HFFc6 (cell line): ENCODE measurements around the gene DYNC1H1. TPM values are rescaled to one million over a fixed set of nuclear protein-coding genes. Genes with fewer than 3 reads are reported as not detected.

ENCODE experiments used
- DNase-seq: peaks from one replicate; pipeline ENCODE4 v3.0.0-alpha.2; 2018
- H3K27ac Mint-ChIP-seq: 2 replicates; pipeline ENCODE4 v1.8.0; 2020; ENCODE audit warnings: mild to moderate bottlenecking, mixed read lengths
- H3K27me3 Mint-ChIP-seq: 2 replicates; pipeline ENCODE4 v1.8.0; 2021; ENCODE audit warnings: mild to moderate bottlenecking, moderate library complexity, mixed read lengths; ENCODE audit not compliant: insufficient read depth
- H3K36me3 Mint-ChIP-seq: 2 replicates; pipeline ENCODE4 v1.8.0; 2021; ENCODE audit warnings: low read depth, mixed read lengths
- H3K4me1 Mint-ChIP-seq: 2 replicates; pipeline ENCODE4 v1.8.0; 2020; ENCODE audit warnings: low read depth, mixed read lengths
- H3K4me3 Mint-ChIP-seq: 2 replicates; pipeline ENCODE4 v1.8.0; 2020; ENCODE audit warnings: mild to moderate bottlenecking, moderate library complexity, mixed read lengths
- H3K9me3 Mint-ChIP-seq: 2 replicates; pipeline ENCODE4 v1.8.0; 2020; ENCODE audit warnings: mild to moderate bottlenecking, mixed read lengths
- CTCF ChIP-seq: fragments of 200-600 bp; sonication (generic); IDR thresholded peaks from 2 replicates; pipeline ENCODE4 v1.5.0; 2021; ENCODE audit warnings: antibody characterized with exemption, mild to moderate bottlenecking
- total RNA-seq, 6 experiments: library from RNA; stranded (reverse); fragmentation: NEBNext Ultra II Directional; extraction: Animal tissue kit (Norgen Biotek cat#: 25700); gene quantifications; 2 replicates in 1 of 6; 3 replicates in 5 of 6; pipeline ENCODE4 v1.2.3, GENCODE V29; 2021

DYNC1H1 gene
- total RNA-seq, 6 experiments from 2014 or later: 364 to 643 (median 408) TPM

GRCh38 chr14:102016420-102017090, 52.2 kb downstream of the DYNC1H1 start:
- H3K9me3 Mint-ChIP-seq: no peaks in the 10 kb centered on the region
- no peak for DNase-seq
- no peak overlapping the region for H3K4me3 Mint-ChIP-seq

GRCh38 chr14:102018251-102018650, 53.9 kb downstream of the DYNC1H1 start:
- H3K27ac Mint-ChIP-seq: peak overlapping the region; percentile 14; the same call in 1 of the 2 replicates
- H3K27me3 Mint-ChIP-seq: peaks cover 24% of the 10 kb centered on the region
- peaks cover 20% of the 10 kb centered on the region for H3K4me1 Mint-ChIP-seq
- no peak for TF ChIP-seq CTCF
- no peak for DNase-seq
- H3K9me3 Mint-ChIP-seq: no peaks in the 10 kb centered on the region
- H3K4me3 Mint-ChIP-seq: no peak overlapping the region; the same call in 1 of the 2 replicates
- peaks cover 74% of the 10 kb centered on the region for H3K36me3 Mint-ChIP-seq

More at GRCh38 chr14:102016420-102017090, 52.2 kb downstream of the DYNC1H1 start:
- peaks cover 82% of the 10 kb centered on the region for H3K36me3 Mint-ChIP-seq
- H3K27me3 Mint-ChIP-seq: peaks cover 26% of the 10 kb centered on the region
- peaks cover 20% of the 10 kb centered on the region for H3K4me1 Mint-ChIP-seq
- H3K27ac Mint-ChIP-seq: no peak overlapping the region
- TF ChIP-seq CTCF: no peak

GRCh38 chr14:102019006-102019540, 54.7 kb downstream of the DYNC1H1 start:
- H3K27ac Mint-ChIP-seq: no peak overlapping the region
- H3K27me3 Mint-ChIP-seq: peaks cover 24% of the 10 kb centered on the region
- DNase-seq: no peak
- no peak for TF ChIP-seq CTCF
- H3K36me3 Mint-ChIP-seq: peaks cover 70% of the 10 kb centered on the region
- H3K4me3 Mint-ChIP-seq: no peak overlapping the region
- no peaks in the 10 kb centered on the region for H3K9me3 Mint-ChIP-seq
- H3K4me1 Mint-ChIP-seq: peaks cover 20% of the 10 kb centered on the region

DNA sequence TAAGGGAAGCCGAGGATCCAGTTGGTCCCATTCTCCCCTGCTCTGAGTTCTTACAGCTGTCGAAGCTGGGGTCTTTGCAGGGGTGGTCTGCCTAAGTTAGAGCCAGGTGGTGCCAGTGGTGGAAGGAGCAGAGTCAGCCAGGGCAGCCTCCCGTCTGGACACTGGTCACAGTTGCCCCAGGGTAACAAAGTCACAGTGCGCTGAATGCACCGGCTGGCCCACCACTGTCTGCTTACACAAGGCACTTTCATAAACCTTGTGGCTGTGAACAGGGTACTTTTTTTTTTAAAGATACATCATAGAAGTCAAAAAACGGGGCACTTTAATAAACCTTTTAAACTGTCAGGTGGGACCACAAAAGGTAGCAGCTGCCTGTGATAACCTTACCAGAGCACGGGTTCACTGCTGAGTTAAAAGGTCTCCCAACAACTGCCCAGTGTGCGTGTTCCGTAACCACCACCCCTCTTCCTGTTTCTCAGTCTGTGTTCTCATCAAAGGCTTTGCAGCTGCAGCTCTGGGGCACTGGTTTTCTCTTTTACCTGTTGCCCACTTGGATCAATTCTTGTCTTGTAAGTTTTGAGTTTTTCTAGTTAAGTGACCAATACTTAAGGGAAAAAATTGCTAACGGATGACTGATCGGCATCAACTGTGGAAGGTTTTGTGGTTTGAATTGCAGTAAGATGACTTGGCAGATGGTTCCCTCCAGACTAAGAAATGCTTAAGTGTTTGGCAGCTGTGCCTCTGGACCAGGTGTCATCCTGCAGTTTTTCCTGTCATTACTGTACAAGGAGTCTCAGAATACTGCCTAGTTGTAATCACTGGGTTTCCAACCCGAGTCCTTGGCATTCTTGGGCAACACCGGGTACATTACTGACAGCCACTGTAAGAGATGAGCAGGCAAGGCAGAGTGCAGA, 55.9 kb downstream of the DYNC1H1 start:
- no peak for TF ChIP-seq CTCF
- Mint-ChIP-seq H3K4me1 (peaks cover 20% of the 10 kb centered on the region), H3K27ac (peak overlapping the region; percentile 84), H3K9me3 (no peaks in the 10 kb centered on the region), H3K36me3 (peaks cover 67% of the 10 kb centered on the region), H3K4me3 (peak overlapping the region; percentile 52), H3K27me3 (peaks cover 18% of the 10 kb centered on the region)
- DNase-seq: peak; percentile 85

DNA sequence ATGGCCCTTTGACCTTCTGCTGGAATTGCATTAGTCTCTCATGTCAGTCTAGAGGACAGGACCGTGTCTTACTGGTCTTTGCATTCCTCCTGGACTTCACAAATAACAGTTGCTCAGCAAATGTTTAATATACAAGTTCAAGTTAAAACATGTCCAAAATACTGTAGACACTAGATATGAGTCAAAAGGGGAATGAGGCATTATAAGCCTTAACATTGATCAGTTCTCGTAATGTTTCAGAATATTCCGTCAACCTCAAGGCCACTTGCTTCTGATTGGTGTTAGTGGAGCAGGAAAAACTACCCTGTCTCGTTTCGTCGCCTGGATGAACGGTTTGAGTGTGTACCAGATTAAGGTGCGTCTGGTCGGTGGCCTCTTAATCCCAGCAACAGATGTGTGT, 62.6 kb downstream of the DYNC1H1 start:
- H3K4me1 Mint-ChIP-seq: peaks cover 41% of the 10 kb centered on the region
- H3K27me3 Mint-ChIP-seq: peaks cover 18% of the 10 kb centered on the region
- DNase-seq: no peak
- H3K27ac Mint-ChIP-seq: peak overlapping the region; percentile 88
- no peak for TF ChIP-seq CTCF
- H3K36me3 Mint-ChIP-seq: peaks cover 55% of the 10 kb centered on the region
- H3K9me3 Mint-ChIP-seq: no peaks in the 10 kb centered on the region
- H3K4me3 Mint-ChIP-seq: no peak overlapping the region
